Erythroblast (primary cell): Measurements from ENCODE around the gene HNRNPDL.
A peak's percentile ranks its signal among the peaks of the same experiment; 100 is the strongest.
"Not testable (repeated sequence)": the region's sequence is repeated elsewhere in the genome, so short reads cannot be mapped to it uniquely, and the experiment has no call there.

Experiments
- DNase-seq, 2 experiments: peaks; one replicate each; lab custom pipeline; 2025; lab: John Stamatoyannopoulos, UW
- GATA1 ChIP-seq: IDR thresholded peaks from 2 replicates; pipeline ENCODE4 v1.6.1; 2011; ENCODE audit warnings: low read depth, mild to moderate bottlenecking, control low read depth, low read length, moderate library complexity
- POLR2A ChIP-seq: IDR thresholded peaks from 2 replicates; pipeline ENCODE4 v1.6.1; 2011; ENCODE audit warnings: mild to moderate bottlenecking, low read length

Gene HNRNPDL

GRCh38 chr4:82388405-82388804, 41.9 kb downstream of the HNRNPDL start:
- no peak for DNase-seq
- no peak for TF ChIP-seq GATA1
- TF ChIP-seq POLR2A: no peak

DNA sequence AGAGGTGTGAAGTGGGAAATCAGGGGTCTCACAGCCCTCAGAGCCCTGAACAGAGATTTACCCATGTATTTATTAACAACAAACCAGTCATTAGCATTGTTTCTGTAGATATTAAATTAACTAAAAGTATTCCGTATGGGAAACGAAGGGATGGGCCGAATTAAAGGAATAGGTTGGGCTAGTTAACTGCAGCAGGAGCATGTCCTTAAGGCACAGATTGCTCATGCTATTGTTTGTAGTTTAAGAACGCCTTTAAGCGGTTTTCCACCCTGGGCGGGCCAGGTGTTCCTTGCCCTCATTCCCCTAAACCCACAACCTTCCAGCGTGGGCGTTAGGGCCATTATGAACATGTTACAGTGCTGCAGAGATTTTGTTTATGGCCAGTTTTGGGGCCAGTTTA, 44.0 kb downstream of the HNRNPDL start:
- DNase-seq: not testable (repeated sequence)

- no peak for DNase-seq
- no peak for TF ChIP-seq GATA1
- TF ChIP-seq POLR2A: no peak
Measured at GRCh38 chr4:82382751-82383150, 47.5 kb downstream of the HNRNPDL start.

DNA sequence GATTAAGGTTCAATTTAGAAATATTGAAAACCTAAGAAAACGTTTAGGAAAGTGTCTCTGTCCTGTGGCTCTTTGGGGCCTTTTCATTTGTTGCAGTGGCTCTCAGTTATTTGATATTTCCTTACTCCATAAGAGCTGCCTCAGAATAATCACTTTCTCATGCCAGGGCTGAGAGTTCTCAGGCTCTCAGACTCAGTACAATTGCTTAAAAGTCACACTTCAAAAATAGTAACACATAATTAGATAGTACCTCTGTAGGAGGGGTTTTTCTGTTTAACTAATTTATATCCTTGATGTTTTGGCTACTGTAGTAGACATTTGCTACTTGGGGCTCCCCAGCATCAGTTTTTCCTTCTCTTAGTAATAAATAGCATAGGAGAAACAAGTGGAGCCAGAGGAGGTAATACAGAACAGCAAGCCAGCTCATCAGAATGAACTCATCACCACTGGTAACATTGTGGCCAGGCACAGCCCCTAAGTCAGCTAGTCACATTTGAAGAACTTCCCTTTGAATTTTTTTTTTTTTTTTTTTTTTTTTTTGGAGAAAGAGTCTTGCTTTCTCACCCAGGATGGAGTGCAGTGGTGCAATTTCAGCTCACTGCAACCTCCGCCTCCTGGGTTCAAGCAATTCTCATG, 48.5 kb downstream of the HNRNPDL start:
- TF ChIP-seq POLR2A (no peak), GATA1 (no peak)
- no peak for DNase-seq

DNA sequence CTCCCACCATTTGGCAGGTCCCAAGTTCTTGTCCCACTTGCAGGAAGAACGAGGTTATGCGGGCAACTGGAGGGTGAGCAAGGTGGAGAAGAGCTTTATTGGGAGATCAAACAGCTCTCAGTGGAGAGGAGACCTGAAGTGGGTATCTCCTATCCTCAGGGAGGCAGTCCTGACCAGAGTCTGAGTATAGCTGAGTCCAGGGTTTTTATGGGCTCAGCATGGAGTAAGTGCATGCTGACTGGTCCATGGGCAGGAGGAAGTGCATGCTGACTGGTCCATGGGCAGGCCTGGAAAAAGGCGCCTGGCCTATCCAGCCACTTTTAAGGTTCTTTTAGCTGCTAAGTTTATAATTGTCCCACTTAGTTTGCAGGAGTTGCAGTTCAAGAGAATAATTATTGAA, 49.0 kb downstream of the HNRNPDL start:
- no peak for DNase-seq
- TF ChIP-seq GATA1 (no peak), POLR2A (no peak)

DNA sequence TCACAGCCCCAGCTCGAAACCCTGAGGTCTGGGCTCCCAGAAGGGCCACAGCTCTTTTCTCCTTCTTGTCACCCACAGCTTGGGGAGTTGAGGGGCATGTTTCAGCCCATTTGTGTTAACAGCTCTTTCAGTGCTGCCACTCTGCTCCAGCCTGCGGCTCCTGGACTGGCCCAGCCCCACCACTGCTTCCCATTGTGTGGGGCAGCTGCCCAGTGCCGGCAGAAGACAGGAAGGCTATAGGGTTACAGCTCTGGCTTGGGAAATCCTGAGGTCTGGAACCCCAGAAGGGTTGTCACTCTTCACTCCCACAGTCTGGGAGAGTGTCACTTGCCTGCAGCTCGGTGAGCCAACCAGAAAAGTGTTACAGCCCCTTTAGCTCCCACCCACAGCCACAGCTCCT, 49.4 kb downstream of the HNRNPDL start:
- TF ChIP-seq GATA1: no peak
- no peak for DNase-seq

DNA sequence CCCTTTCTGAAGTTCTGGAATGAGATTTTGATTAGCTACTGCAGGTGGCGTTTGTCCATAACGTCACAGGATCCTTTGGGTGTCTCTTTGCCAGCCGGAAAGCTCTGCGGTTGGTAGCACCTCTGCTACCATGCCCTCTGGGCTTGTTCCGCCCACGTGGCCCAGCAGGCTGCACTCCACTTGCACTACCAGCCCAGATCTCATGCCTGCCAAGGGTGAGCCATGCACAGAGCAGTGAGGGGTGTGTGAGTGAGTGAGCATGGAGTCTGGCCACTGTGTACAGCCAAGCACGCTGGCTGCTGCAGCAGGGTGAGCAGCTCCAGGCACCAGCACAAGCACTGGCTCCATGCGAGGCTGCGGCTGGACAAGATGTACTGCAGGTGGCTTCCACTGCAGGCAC, 49.9 kb downstream of the HNRNPDL start:
- no peak for TF ChIP-seq POLR2A
- no peak for TF ChIP-seq GATA1
- DNase-seq: no peak

GRCh38 chr4:82376109-82376508, 54.2 kb downstream of the HNRNPDL start:
- TF ChIP-seq POLR2A: no peak
- no peak for DNase-seq

DNA sequence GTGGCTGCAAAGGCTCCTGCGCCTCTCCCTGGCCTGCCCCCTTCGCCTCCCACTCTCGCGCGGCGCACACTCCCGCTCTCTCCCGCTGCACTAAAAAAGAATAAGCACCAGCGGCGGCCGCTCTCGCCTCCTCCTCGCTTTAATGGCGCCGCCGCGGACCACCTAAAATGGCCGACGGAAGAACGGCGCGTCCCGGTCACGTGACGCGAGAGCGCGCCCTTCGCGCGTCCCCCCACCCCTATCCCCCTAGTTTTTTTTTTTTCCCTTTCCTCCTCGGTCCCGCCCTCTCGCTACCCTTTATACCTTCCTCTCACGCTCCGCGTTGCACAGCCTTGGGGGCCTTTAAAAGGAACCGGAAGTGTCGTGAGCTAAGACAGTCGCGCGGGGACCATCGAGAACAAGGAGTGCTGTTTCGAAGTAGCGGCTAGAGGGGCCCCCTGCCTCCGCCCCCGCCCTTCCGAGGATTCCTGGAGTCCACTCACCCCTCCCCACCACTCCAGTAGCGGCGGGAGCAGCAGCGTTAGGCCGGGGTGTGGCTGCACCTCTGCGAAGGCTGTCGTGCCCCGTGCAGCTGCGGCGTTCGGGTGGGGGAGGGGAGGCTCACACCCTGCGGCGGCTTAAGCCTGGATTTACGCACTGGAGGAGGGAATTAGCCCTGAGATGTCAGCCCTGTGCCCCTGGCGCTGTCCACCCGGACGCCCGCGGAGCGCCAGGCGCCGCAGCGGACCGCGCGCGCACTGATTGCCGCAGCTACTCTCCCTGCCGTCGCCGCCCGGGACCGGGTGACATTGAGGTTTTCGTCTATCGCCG, 56.2 kb downstream of the HNRNPDL start, which contains the start of gene HNRNPD:
HNRNPD (minus strand) TSS at position 176 of the 810 bp plus-strand sequence. CDS start 313 bp downstream, outside the sequence.
- TF ChIP-seq GATA1 (no peak), POLR2A (peak; percentile 91)
- DNase-seq: peak; percentile 97 to 99

- peak; percentile 85 to 92 for DNase-seq
- TF ChIP-seq GATA1 (no peak), POLR2A (no peak)
Measured at GRCh38 chr4:82373486-82373815, 56.8 kb downstream of the HNRNPDL start.
